Measurements from ENCODE around the gene NIF3L1. TPM values are rescaled to one million over a fixed set of nuclear protein-coding genes. Genes with fewer than 3 reads are reported as not detected.
A peak's percentile ranks its signal among the peaks of the same experiment; 100 is the strongest.

The NIF3L1 gene
- total RNA-seq, 1 experiment from 2014 or later: 55.4 TPM

GRCh38 chr2:200860092-200860795 is 28.9 kb upstream of the NIF3L1 start:
- Histone ChIP-seq H2BK120ac (ENCODE audit: low read depth, low read length, poor library complexity, severe bottlenecking) (no peak overlapping the region), H3K23ac (ENCODE audit: insufficient read length, low read depth, low read length) (no peak overlapping the region), H3K9ac (ENCODE audit: extremely low read depth, insufficient read length, low read length) (no peak overlapping the region), H3K79me1 (ENCODE audit: insufficient read depth, low read depth, low read length, poor library complexity, severe bottlenecking) (peaks cover 7% of the 10 kb centered on the region), H3K4me2 (ENCODE audit: insufficient read depth, insufficient read length, low read length) (no peak overlapping the region), H4K20me1 (ENCODE audit: control insufficient read depth, insufficient read depth, insufficient read length) (no peaks in the 10 kb centered on the region), H2BK5ac (ENCODE audit: insufficient read length, low read length) (no peak overlapping the region), H3K9me3 (ENCODE audit: control insufficient read depth, low read depth, low read length) (no peaks in the 10 kb centered on the region), H4K91ac (ENCODE audit: insufficient read length, low read depth, low read length) (no peak overlapping the region), H3K23me2 (ENCODE audit: insufficient read length, low read depth, low read length, poor library complexity, severe bottlenecking) (peaks cover 10% of the 10 kb centered on the region), H2BK12ac (ENCODE audit: insufficient read length, low read depth, low read length) (no peak overlapping the region), H4K8ac (replicated peaks; ENCODE audit: insufficient read length, low read depth, low read length) (no peak overlapping the region), H3K79me2 (ENCODE audit: insufficient read depth, low read length) (peaks cover 25% of the 10 kb centered on the region; the same call in 1 of the 2 replicates), H3K4ac (ENCODE audit: low read depth, low read length) (no peak overlapping the region), H2AFZ (ENCODE audit: low read length) (no peak overlapping the region), H3K56ac (ENCODE audit: insufficient read length, low read depth, low read length) (no peak overlapping the region), H3T11ph (ENCODE audit: low read length) (no peak overlapping the region), H3K27ac (ENCODE audit: insufficient read length, low read depth, low read length) (no peak overlapping the region), H2BK15ac (ENCODE audit: low read depth, low read length) (no peak overlapping the region), H4K5ac (ENCODE audit: insufficient read length, low read depth, low read length) (no peak overlapping the region), H2AK5ac (ENCODE audit: insufficient read length, low read length) (no peak overlapping the region), H2BK20ac (ENCODE audit: low read depth, low read length, poor library complexity, severe bottlenecking) (no peak overlapping the region), H3K4me1 (ENCODE audit: insufficient read depth, low read length) (no peaks in the 10 kb centered on the region), H3K14ac (ENCODE audit: insufficient read depth, low read length) (no peak overlapping the region), H3K18ac (ENCODE audit: insufficient read length, low read depth, low read length) (no peak overlapping the region), H3K27me3 (ENCODE audit: insufficient read depth, low read length) (no peaks in the 10 kb centered on the region)
- peaks cover 44 to 69% (median 65%) of the 10 kb centered on the region in 3 experiments for H3K36me3 Mint-ChIP-seq (ENCODE audit: insufficient read depth in 1 of 3, low read depth in 3 of 3)
- no peaks in the 10 kb centered on the region for H3K9me3 Mint-ChIP-seq
- no peak for DNase-seq
- H3K4me1 Mint-ChIP-seq: peaks cover 22 to 23% of the 10 kb centered on the region in 2 experiments
- peak overlapping the region in 2 of 3 experiments; percentile 3 to 80; a peak in 3 of 7 replicates for H3K27ac Mint-ChIP-seq
- no CpG with 5 or more reads among the region's 12 CpGs for WGBS (ENCODE audit: extremely low coverage, insufficient read length, low lambda C conversion rate)
- TF ChIP-seq CTCF (conservative IDR thresholded peaks at IDR 0.05): no peak
- H3K4me3 Mint-ChIP-seq: peak overlapping the region in 1 of 2 experiments; percentile 30; a peak in 1 of 5 replicates
- no peaks in the 10 kb centered on the region for H3K27me3 Mint-ChIP-seq (ENCODE audit: low read depth)

Measured in H9 (cell line).